ENCODE measurements around the gene ZNF839. TPM values are rescaled to one million over a fixed set of nuclear protein-coding genes. Genes with fewer than 3 reads are reported as not detected.

ZNF839 gene
- total RNA-seq, result 7.9 and 8.6 TPM in 2 replicates

GRCh38 chr14:102319351-102320032 is at the start of gene ZNF839:
ZNF839 (plus strand) TSS chr14:102319746; CDS start chr14:102319766, 20 bp downstream.

GRCh38 chr14:102304611-102305506 is 14.7 kb upstream of the ZNF839 start, which contains the start of gene MOK:
MOK (minus strand) TSS chr14:102305164; CDS start chr14:102304968, 196 bp downstream.

GRCh38 chr14:102362545-102363181 is 43.1 kb downstream of the ZNF839 start, which contains the start of the genes CINP and TECPR2:
CINP (minus strand) TSS chr14:102362890; CDS start chr14:102362851, 39 bp downstream.
TECPR2 (plus strand) TSS chr14:102362941; CDS start chr14:102376722, 13,781 bp downstream.

Other genes starting within 250 kb of the ZNF839 start
- 233 and 306 TPM in 2 replicates for gene HSP90AA1, start 232.7 kb upstream of the ZNF839 start, total RNA-seq
- 14.6 and 17.0 TPM in 2 replicates for gene WDR20, start 179.8 kb upstream of the ZNF839 start, total RNA-seq
- gene MOK, start 14.6 kb upstream of the ZNF839 start, total RNA-seq, result 7.0 and 7.6 TPM in 2 replicates
- gene CINP, start 43.1 kb downstream of the ZNF839 start, total RNA-seq, result 51.0 and 55.3 TPM in 2 replicates
- gene TECPR2, start 43.2 kb downstream of the ZNF839 start, total RNA-seq, result 9.1 and 12.4 TPM in 2 replicates
- gene ANKRD9, start 190.0 kb downstream of the ZNF839 start, total RNA-seq, result 12.9 and 19.8 TPM in 2 replicates